Lung (tissue), 12 donors: ENCODE data around the gene OAS3. TPM values are rescaled to one million over a fixed set of nuclear protein-coding genes. Genes with fewer than 3 reads are reported as not detected.
"Not testable (repeated sequence)": the region's sequence is repeated elsewhere in the genome, so short reads cannot be mapped to it uniquely, and the experiment has no call there.

ENCODE experiments used
- ATAC-seq: fragments of 200-7000 bp; cut with Tn5 transposase; one replicate; pipeline ENCODE4 v1.9.1; 2020; ENCODE audit warnings: moderate number of reproducible peaks; ENCODE audit not compliant: insufficient read depth, low FRiP score
- DNase-seq, 3 donors: peaks; one replicate each; pipeline ENCODE4 v3.0.0-alpha.2; 2013 to 2017
- H3K27ac ChIP-seq, 2 donors: one replicate each; pipeline ENCODE4 v1.5.1; 2013; ENCODE audit warnings: mild to moderate bottlenecking in 2 of 2, moderate library complexity in 2 of 2, control low read depth in 1 of 2, inconsistent platforms in 1 of 2, low read depth in 1 of 2, low read length in 1 of 2
- H3K27me3 ChIP-seq, 3 donors: one replicate each; pipeline ENCODE4 v1.5.1; 2013; ENCODE audit warnings: low read length in 2 of 3; ENCODE audit not compliant: control insufficient read depth in 3 of 3, insufficient read depth in 3 of 3
- H3K36me3 ChIP-seq, 4 donors: one replicate each; pipeline ENCODE4 v1.5.1; 2013; ENCODE audit warnings: low read length in 4 of 4, mild to moderate bottlenecking in 1 of 4, moderate library complexity in 1 of 4; ENCODE audit not compliant: control insufficient read depth in 4 of 4, insufficient read depth in 4 of 4
- H3K4me1 ChIP-seq, 5 donors: one replicate each; pipeline ENCODE4 v1.5.1; 2013; ENCODE audit warnings: low read length in 5 of 5, mild to moderate bottlenecking in 2 of 5, moderate library complexity in 1 of 5; ENCODE audit not compliant: control insufficient read depth in 5 of 5, insufficient read depth in 5 of 5
- H3K4me3 ChIP-seq: one replicate; pipeline ENCODE4 v1.5.1; 2013; ENCODE audit warnings: mild to moderate bottlenecking, control low read depth, moderate library complexity
- H3K9ac ChIP-seq, 2 donors: one replicate each; pipeline ENCODE4 v1.5.1; 2013; ENCODE audit warnings: low read length in 2 of 2, control low read depth in 1 of 2; ENCODE audit not compliant: insufficient read depth in 1 of 2
- H3K9me3 ChIP-seq, 4 donors: one replicate each; pipeline ENCODE4 v1.5.1; 2013; ENCODE audit warnings: low read length in 3 of 4, mild to moderate bottlenecking in 1 of 4, moderate library complexity in 1 of 4; ENCODE audit not compliant: control insufficient read depth in 4 of 4, insufficient read depth in 3 of 4
- CTCF ChIP-seq: IDR thresholded peaks from 2 replicates; pipeline ENCODE4 v1.5.1; 2012; ENCODE audit warnings: mild to moderate bottlenecking; ENCODE audit errors: control extremely low read depth, extremely low read depth
- WGBS, 2 donors: extraction: QIAGEN DNeasy Blood & Tissue Kit; methylation state at CpG; one replicate each; pipeline ENCODE4 v1.1.7; 2013; 5-methylcytosine and 5-hydroxymethylcytosine counted together
- polyA plus RNA-seq, 2 donors: library from polyadenylated mRNA; stranded (reverse); fragments of 200-250 nt; gene quantifications; one replicate each; pipeline ENCODE4 v1.2.1, GENCODE V29; 2013
- total RNA-seq, 2 donors: library from RNA; depleted of rRNA in 1 of 2; stranded (reverse); fragments of >200 nt in 1 of 2; gene quantifications; one replicate each; pipeline ENCODE4 v1.2.1, GENCODE V29; 2014 to 2021
- donor health status: control.
- donor health status: control.
- donor health status: Bipolar disorder and iron deficiency.
- donor health status: healthy.
- donor health status: DM: yes; HTN: yes; CAD: no.

The OAS3 gene
- total and polyA plus RNA-seq, 4 donors, result 5.7 to 31.9 (median 19.3) TPM

- Histone ChIP-seq H3K9ac (no peak overlapping the region), H3K4me1 (peaks cover 0 to 3% (median 0%) of the 10 kb centered on the region in 5 donors), H3K27me3 (no peaks in the 10 kb centered on the region), H3K36me3 (peaks cover 0 to 10% (median 4%) of the 10 kb centered on the region in 4 donors), H3K27ac (no peak overlapping the region), H3K4me3 (no peak overlapping the region), H3K9me3 (peaks cover 0 to 8% (median 0%) of the 10 kb centered on the region in 4 donors)
- TF ChIP-seq CTCF, result no peak
- DNase-seq, result no peak
- WGBS, 2 donors, result 97 to 98% methylated on average over 7 of the region's 7 CpGs
- ATAC-seq, result no peak
These were observed 48.1 kb downstream of the OAS3 start for GRCh38 chr12:112986291-112986800.

DNA sequence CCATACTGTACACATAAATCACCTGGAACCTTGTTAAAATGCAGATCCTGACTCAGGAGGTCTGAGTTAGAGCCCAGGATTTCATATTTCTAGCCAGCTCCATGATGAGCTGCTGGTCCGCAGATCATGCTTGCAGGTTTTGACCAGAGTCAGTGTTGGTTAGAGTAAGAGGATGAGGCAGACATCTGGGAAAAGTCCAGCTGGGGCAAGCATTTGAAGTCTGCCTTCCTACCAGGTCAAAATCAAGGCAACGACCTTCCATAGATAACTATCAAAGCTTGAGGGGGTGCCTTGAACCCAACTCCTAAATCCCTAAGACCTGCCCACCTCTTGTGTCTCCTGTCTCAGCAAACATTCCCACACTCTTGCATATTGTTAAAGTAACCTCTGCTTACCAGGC, 49.3 kb downstream of the OAS3 start:
- Histone ChIP-seq H3K4me1 (peaks cover 0 to 3% (median 0%) of the 10 kb centered on the region in 5 donors), H3K9ac (no peak overlapping the region), H3K36me3 (peaks cover 0 to 12% (median 4%) of the 10 kb centered on the region in 4 donors), H3K27ac (no peak overlapping the region), H3K9me3 (peaks cover 0 to 6% (median under 1%) of the 10 kb centered on the region in 4 donors), H3K27me3 (no peaks in the 10 kb centered on the region), H3K4me3 (no peak overlapping the region)
- no peak for TF ChIP-seq CTCF
- DNase-seq (no peak), ATAC-seq (no peak)
- 79 to 94% methylated on average over 2 of the region's 2 CpGs for WGBS, 2 donors

GRCh38 chr12:112988224-112988623, 50.0 kb downstream of the OAS3 start:
- Histone ChIP-seq H3K9me3 (peaks cover 0 to 6% (median 1%) of the 10 kb centered on the region in 4 donors), H3K36me3 (peaks cover 0 to 12% (median 5%) of the 10 kb centered on the region in 4 donors), H3K4me1 (peaks cover 0 to 3% (median 0%) of the 10 kb centered on the region in 5 donors), H3K4me3 (no peak overlapping the region), H3K27me3 (no peaks in the 10 kb centered on the region), H3K9ac (no peak overlapping the region), H3K27ac (no peak overlapping the region)
- ATAC-seq (no peak), DNase-seq (no peak)
- WGBS, 2 donors, result 42 to 45% methylated on average over 3 of the region's 3 CpGs
- no peak for TF ChIP-seq CTCF

DNA sequence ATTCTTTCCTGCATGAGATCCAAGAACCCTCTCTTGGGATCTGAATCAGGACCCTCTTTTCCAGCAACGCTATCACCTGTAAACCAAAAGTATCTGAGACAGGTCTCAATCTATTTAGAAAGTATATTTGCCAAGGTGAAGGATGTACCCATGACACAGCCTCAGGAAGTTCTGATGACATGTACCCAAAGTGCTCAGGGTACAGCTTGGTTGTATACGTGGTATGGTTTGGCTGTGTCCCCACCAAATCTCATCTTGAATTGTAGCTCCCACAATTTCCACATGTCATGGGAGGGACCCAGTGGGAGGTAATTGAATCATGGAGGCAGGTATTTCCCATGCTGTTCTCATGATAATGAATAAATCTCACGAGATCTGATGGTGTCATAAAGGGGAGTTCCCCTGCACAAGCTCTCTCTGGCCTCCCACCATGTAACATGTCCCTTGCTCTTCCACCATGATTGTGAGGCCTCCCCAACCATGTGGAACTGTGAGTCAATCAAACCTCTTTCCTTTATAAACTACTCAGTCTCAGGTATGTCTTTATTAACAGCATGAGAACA, 50.6 kb downstream of the OAS3 start:
- not testable (repeated sequence) for H3K9me3 ChIP-seq, ATAC-seq
- peaks cover 0 to 12% (median 5%) of the 10 kb centered on the region in 4 donors for H3K36me3 ChIP-seq

More for the DNA sequence above, 50.6 kb downstream of the OAS3 start:
- 89 to 92% methylated on average over 3 of the region's 3 CpGs for WGBS, 2 donors
- H3K9ac ChIP-seq, H3K4me3 ChIP-seq, H3K27me3 ChIP-seq, H3K4me1 ChIP-seq, DNase-seq, H3K27ac ChIP-seq: not testable (repeated sequence)
